D721Med (cell line): ENCODE data around the gene DIDO1.
"Not testable (repeated sequence)": the region's sequence is repeated elsewhere in the genome, so short reads cannot be mapped to it uniquely, and the experiment has no call there.

Experiments
- DNase-seq: peaks from one replicate; pipeline ENCODE4 v3.0.0; 2011; ENCODE audit warnings: low spot score; ENCODE audit not compliant: insufficient read length
- FAIRE-seq: peaks from 2 replicates; lab custom pipeline; 2011; peaks lifted over from hg19 to GRCh38; lab: Jason Lieb, UNC
- TF ChIP-seq, protein P1 (sequence below): IDR thresholded peaks from 2 replicates; pipeline ENCODE4 v1.5.1; 2012; ENCODE audit warnings: mild to moderate bottlenecking, control low read depth; ENCODE audit not compliant: insufficient read depth; ENCODE audit errors: missing control alignments

The DIDO1 gene

DNA sequence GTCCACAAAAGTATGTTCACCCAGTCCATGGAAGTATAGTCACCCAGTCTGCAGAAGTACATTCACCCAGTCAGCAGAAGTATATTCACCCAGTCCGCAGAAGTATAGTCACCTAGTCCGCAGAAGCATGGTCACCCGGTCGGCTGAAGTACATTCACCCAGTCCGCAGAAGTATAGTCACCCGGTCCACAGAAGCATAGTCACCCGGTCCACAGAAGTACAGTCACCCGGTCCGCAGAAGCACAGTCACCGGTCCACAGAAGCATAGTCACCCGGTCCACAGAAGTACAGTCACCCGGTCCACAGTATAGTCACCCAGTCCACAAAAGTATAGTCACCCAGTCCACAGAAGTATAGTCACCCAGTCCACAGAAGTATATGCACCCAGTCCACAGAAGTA, 73.5 kb downstream of the DIDO1 start:
- FAIRE-seq (no peak), DNase-seq (no peak)
- TF ChIP-seq, protein P1, sequence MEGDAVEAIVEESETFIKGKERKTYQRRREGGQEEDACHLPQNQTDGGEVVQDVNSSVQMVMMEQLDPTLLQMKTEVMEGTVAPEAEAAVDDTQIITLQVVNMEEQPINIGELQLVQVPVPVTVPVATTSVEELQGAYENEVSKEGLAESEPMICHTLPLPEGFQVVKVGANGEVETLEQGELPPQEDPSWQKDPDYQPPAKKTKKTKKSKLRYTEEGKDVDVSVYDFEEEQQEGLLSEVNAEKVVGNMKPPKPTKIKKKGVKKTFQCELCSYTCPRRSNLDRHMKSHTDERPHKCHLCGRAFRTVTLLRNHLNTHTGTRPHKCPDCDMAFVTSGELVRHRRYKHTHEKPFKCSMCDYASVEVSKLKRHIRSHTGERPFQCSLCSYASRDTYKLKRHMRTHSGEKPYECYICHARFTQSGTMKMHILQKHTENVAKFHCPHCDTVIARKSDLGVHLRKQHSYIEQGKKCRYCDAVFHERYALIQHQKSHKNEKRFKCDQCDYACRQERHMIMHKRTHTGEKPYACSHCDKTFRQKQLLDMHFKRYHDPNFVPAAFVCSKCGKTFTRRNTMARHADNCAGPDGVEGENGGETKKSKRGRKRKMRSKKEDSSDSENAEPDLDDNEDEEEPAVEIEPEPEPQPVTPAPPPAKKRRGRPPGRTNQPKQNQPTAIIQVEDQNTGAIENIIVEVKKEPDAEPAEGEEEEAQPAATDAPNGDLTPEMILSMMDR: no peak

DNA sequence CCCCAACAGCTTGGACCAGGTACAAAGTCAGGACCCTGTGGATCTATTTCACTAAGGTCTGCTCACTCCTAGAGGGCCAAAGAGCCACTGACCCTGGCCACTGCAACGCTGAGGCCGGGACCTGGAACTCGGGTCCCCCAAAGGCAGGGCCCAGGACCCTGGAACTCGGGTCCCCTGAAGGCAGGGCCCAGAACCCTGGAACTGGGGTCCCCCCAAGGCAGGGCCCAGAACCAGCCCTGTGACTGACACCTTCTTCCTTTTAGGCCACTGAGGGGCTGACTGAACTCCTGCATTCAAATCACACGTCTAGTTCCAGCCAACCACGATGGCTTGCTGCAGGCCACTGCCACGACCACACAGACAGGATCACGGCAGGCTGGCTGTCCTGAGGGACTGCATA, 74.1 kb downstream of the DIDO1 start:
- DNase-seq (no peak), FAIRE-seq (no peak)
- TF ChIP-seq, protein P1: no peak

DNA sequence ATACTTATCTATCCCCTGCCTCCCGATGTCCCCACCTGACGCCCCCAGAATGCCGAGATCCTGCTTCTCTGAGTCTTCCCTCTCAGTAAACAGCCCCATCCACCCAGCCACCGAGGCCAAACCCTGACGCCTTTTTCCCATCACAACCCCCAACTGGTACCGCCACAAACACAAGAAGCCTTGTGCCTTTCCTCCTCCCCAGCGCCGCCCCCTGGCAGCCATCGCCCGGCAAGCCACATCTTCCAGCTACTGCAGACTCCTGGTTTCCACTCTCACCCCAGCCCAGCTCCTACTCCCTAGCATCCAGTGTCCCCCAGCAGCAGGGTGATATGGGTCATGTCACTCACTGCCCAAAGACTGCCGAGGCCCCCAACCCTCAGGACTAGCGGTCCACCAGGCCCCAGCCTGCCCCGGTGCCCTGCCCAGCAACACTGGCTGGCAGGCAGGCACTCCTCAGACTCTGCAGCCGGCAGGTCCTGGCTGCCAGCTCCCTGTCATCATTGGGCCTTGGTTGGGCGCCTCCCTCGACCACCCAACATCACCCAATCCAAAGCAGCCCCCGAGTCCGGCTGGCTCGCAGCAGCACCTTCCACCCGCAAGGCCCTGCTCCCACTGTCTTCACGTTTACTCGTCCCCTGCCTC, 75.9 kb downstream of the DIDO1 start:
- DNase-seq (no peak), FAIRE-seq (no peak)
- TF ChIP-seq, protein P1: no peak

DNA sequence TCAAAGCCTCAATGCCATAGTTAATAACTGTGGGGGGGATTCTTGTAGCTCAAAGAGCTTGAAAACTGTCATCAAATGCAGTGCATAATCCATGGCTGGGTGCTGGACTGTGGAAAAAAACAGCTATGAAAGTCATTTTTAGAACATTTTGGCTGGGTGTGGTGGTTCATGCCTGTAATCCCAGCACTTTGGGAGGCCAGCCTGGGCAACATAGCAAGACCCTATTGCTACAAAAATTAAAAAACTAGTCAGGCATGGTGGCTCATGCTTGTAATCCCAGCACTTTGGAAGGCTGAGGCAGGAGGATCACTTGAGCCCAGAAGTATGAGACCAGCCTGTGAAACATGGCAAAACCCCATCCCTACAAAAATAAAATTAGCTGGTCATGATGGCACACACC, 76.9 kb downstream of the DIDO1 start:
- FAIRE-seq: no peak
- TF ChIP-seq, protein P1: no peak
- DNase-seq: no peak

DNA sequence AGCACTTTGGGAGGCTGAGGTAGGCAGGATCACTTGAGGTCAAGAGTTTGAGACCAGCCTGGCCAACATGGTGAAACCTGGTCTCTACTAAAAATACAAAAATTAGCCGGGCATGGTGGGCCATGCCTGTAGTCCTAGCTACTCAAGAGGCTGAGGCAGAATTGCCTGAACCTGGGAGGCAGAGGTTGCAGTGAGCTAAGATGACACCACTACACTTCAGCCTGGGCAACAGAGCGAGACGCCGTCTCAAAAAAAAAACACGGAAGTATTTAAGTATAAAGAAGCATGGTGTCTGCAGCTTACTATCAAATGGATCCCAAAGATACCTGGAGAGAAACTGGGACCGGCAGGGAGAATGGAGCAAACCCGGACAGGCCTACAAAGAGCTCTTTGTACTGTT, 77.4 kb downstream of the DIDO1 start:
- not testable (repeated sequence) for FAIRE-seq

DNA sequence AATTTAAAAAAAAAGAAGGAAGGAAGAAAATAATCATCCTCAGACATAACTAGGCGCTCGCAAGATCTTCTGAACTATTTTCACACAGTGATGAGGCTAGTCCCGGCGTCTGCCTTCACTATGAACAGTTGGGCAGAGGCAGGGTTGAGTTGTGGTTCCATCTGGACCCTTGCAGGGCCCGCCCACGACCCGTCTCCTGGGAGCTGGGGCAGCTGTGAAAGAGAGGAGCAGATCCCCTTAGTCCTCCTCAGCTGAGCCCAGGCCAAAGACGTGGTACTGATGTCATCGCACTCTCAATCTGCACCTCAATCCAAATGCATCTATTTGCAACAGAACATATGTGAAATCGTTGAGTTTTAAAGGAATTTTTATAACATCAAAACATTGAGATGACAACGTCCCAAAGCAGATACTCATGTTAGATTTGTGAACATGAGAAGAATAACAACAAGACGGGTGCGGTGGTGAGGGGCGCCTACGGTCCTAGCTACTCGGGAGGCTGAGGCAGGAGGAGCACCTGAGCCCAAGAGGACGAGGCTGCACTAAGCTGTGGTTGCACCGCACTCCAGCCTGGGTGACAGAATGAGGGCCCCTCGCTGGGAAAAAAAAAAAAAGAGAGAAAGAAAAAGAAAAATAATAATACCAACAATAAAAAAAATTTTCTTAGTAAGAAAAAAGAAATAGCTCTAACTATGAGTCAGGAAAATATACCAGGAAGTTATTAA, 80.0 kb downstream of the DIDO1 start:
- TF ChIP-seq, protein P1: no peak
- FAIRE-seq (no peak), DNase-seq (peak; percentile 32)

More for the DNA sequence above, 77.4 kb downstream of the DIDO1 start:
- not testable (repeated sequence) for DNase-seq

DNA sequence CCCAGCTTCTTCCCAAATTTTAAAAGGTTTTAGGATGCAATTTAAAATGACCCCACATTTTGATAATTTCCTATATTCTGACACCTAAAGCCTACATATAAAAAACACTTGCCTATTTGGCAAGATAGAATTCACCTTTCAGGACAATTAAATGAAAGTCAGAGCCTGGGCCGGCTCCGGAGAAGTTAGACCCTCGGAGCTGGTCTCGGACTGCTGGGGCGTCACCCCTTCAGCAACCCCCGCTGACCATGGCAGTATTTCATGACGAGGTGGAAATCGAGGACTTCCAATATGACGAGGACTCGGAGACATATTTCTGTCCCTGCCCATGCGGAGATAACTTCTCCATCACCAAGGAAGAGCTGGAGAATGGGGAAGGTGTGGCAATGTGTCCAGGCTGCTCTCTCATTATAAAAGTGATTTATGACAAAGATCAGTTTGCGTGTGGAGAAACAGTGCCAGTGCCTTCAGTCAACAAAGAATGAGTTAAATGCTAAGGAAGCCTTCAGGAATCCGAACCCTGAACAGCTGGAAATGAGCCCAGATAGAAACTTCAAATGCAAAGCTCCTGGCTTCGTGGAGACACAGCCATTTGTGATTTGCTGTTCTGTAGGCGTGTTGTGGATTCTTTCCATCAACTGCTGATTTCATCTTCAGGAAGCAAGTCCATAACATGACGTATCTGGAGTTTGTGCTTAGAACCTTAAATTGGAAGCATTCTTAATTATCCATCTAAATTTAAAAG, 80.7 kb downstream of the DIDO1 start:
- DNase-seq: no peak
- no peak for FAIRE-seq

More for the DNA sequence above, 80.7 kb downstream of the DIDO1 start:
- TF ChIP-seq, protein P1: no peak
